MM.1S (cell line): ENCODE measurements around the gene ATP2C1.

Experiments
- DNase-seq: peaks from one replicate; pipeline ENCODE4 v3.0.0-alpha.2; 2015
- H2AFZ ChIP-seq: fragments of 300-600 bp; sonication (generic); 2 replicates; pipeline ENCODE4 v1.6.0; 2016; ENCODE audit warnings: antibody characterized with exemption, low read length
- H3F3A ChIP-seq: fragments of 300-600 bp; sonication (generic); 2 replicates; pipeline ENCODE4 v1.6.1; 2016; ENCODE audit warnings: mild to moderate bottlenecking, antibody characterized with exemption, low read length, moderate library complexity, mixed read lengths; ENCODE audit not compliant: insufficient read depth
- H3K27ac ChIP-seq: fragments of 300-600 bp; sonication (generic); 2 replicates; pipeline ENCODE4 v1.5.1; 2016; ENCODE audit warnings: mild to moderate bottlenecking, low read length
- H3K27me3 ChIP-seq: fragments of 300-600 bp; sonication (generic); replicated peaks from 2 replicates; pipeline ENCODE4 v1.6.0; 2016; ENCODE audit warnings: low read length; ENCODE audit not compliant: insufficient read depth
- H3K36me3 ChIP-seq: fragments of 300-600 bp; sonication (generic); replicated peaks from 2 replicates; pipeline ENCODE4 v1.6.1; 2016; ENCODE audit warnings: mild to moderate bottlenecking, low read length, mixed read lengths; ENCODE audit not compliant: insufficient read depth
- H3K4me1 ChIP-seq: fragments of 300-600 bp; sonication (generic); 2 replicates; pipeline ENCODE4 v1.6.1; 2016; ENCODE audit warnings: low read length, mixed read lengths
- H3K4me2 ChIP-seq: fragments of 300-600 bp; sonication (generic); 2 replicates; pipeline ENCODE4 v1.6.0; 2016; ENCODE audit warnings: low read depth, low read length
- H3K4me3 ChIP-seq: fragments of 300-600 bp; sonication (generic); 2 replicates; pipeline ENCODE4 v1.5.1; 2016; ENCODE audit warnings: low read length, mixed read lengths
- H3K79me2 ChIP-seq: fragments of 300-600 bp; sonication (generic); 2 replicates; pipeline ENCODE4 v1.6.1; 2016; ENCODE audit warnings: mixed run types, low read length, mixed read lengths
- H3K9ac ChIP-seq: fragments of 300-600 bp; sonication (generic); 2 replicates; pipeline ENCODE4 v1.6.1; 2016; ENCODE audit warnings: low read length, mixed read lengths
- H3K9me2 ChIP-seq: fragments of 300-600 bp; sonication (generic); replicated peaks from 2 replicates; pipeline ENCODE4 v1.6.1; 2016; ENCODE audit warnings: mild to moderate bottlenecking, low read length, mixed read lengths; ENCODE audit not compliant: insufficient read depth
- H3K9me3 ChIP-seq: fragments of 300-600 bp; sonication (generic); replicated peaks from 2 replicates; pipeline ENCODE4 v1.6.1; 2016; ENCODE audit warnings: mild to moderate bottlenecking, low read length, mixed read lengths; ENCODE audit not compliant: insufficient read depth
- H4K20me1 ChIP-seq: fragments of 300-600 bp; sonication (generic); 2 replicates; pipeline ENCODE4 v1.6.1; 2016; ENCODE audit warnings: mild to moderate bottlenecking, low read length, moderate library complexity, mixed read lengths; ENCODE audit not compliant: insufficient read depth
- EZH2 ChIP-seq: fragments of 300-600 bp; sonication (generic); optimal IDR thresholded peaks from 2 replicates; pipeline ENCODE3; 2017; ENCODE audit warnings: low read depth, mild to moderate bottlenecking, antibody characterized with exemption, low read length, mixed read lengths
- EZH2phosphoT487 ChIP-seq: fragments of 300-600 bp; sonication (generic); IDR thresholded peaks from 2 replicates; pipeline ENCODE4 v1.6.1; 2018; ENCODE audit warnings: antibody characterized with exemption, low read length
- TF ChIP-seq, protein P1 (sequence below): fragments of 300-600 bp; sonication (generic); IDR thresholded peaks from 2 replicates; pipeline ENCODE4 v1.5.1; 2016; ENCODE audit warnings: antibody characterized with exemption, low read length, mixed read lengths

ATP2C1 gene

GRCh38 chr3:130926504-130926903 is 32.6 kb downstream of the ATP2C1 start:
- Histone ChIP-seq H3K27ac (no peak overlapping the region), H3K4me3 (no peak overlapping the region), H3K27me3 (no peaks in the 10 kb centered on the region), H3K36me3 (0 out of 2 replicates have a peak, but pooled peaks cover 2% of the 10 kb centered on the region), H3K4me1 (no peaks in the 10 kb centered on the region), H3K9ac (no peak overlapping the region), H3K9me3 (no peaks in the 10 kb centered on the region), H3K4me2 (no peak overlapping the region), H4K20me1 (no peaks in the 10 kb centered on the region; the same call in 1 of the 2 replicates), H3K9me2 (no peaks in the 10 kb centered on the region), H3F3A (no peaks in the 10 kb centered on the region), H2AFZ (no peak overlapping the region), H3K79me2 (peaks cover 82% of the 10 kb centered on the region)
- no peak for DNase-seq
- no peak for TF ChIP-seq EZH2
- TF ChIP-seq EZH2phosphoT487: no peak
- TF ChIP-seq, protein P1, sequence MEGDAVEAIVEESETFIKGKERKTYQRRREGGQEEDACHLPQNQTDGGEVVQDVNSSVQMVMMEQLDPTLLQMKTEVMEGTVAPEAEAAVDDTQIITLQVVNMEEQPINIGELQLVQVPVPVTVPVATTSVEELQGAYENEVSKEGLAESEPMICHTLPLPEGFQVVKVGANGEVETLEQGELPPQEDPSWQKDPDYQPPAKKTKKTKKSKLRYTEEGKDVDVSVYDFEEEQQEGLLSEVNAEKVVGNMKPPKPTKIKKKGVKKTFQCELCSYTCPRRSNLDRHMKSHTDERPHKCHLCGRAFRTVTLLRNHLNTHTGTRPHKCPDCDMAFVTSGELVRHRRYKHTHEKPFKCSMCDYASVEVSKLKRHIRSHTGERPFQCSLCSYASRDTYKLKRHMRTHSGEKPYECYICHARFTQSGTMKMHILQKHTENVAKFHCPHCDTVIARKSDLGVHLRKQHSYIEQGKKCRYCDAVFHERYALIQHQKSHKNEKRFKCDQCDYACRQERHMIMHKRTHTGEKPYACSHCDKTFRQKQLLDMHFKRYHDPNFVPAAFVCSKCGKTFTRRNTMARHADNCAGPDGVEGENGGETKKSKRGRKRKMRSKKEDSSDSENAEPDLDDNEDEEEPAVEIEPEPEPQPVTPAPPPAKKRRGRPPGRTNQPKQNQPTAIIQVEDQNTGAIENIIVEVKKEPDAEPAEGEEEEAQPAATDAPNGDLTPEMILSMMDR: no peak

DNA sequence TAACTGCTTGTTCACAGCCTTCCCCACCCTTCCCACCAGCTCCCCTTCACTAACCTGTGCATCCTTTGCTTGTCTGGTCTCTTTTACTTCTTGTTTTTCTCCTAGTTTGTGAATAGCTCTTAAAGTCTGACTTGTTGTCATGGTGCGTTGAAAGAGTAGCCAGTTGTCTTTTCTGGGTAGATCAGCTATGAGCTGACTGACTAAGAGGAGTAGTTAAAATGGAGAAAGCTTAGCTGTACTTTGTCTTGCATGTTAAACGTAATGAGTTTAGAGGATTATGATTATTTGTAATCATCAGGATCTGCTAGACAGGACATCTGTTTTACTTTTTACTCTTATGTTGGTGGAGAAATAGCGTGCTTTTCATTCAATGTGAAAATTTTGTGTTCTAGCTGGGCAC is 35.9 kb downstream of the ATP2C1 start:
- no peak overlapping the region for H3K4me2 ChIP-seq
- H3K9ac ChIP-seq: no peak overlapping the region
- H3K9me2 ChIP-seq: no peaks in the 10 kb centered on the region
- H3K4me1 ChIP-seq: no peaks in the 10 kb centered on the region
- no peak for DNase-seq
- no peak for TF ChIP-seq EZH2phosphoT487
- no peak for TF ChIP-seq EZH2
- TF ChIP-seq, protein P1: no peak
- peaks cover 53% of the 10 kb centered on the region for H3K79me2 ChIP-seq
- H4K20me1 ChIP-seq: no peaks in the 10 kb centered on the region; the same call in 1 of the 2 replicates
- H3K36me3 ChIP-seq: 0 out of 2 replicates have a peak, but pooled peaks cover 2% of the 10 kb centered on the region
- no peak overlapping the region for H2AFZ ChIP-seq
- H3K4me3 ChIP-seq: no peak overlapping the region
- H3F3A ChIP-seq: no peaks in the 10 kb centered on the region
- H3K27me3 ChIP-seq: no peaks in the 10 kb centered on the region
- H3K27ac ChIP-seq: no peak overlapping the region
- no peaks in the 10 kb centered on the region for H3K9me3 ChIP-seq

DNA sequence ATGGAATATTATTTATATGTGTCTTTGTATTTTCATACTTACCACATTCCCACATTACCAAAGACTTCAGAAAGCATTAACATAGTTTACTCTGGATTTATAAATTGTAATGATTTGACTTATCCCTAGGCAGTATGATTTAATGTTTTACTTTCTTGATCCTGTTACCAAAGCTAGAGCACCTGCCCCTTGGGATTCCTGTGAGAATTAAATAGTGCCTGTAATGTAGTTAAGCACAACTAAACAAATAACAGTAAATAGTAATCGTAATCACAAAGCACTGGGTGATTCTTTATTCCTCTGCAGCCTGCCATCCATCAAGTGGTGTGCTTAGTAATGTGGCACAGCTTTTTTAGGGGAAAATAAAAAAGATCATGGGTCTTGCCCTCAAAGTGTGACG is 39.1 kb downstream of the ATP2C1 start:
- Histone ChIP-seq H2AFZ (no peak overlapping the region), H3F3A (no peaks in the 10 kb centered on the region), H3K4me2 (no peak overlapping the region), H3K4me3 (no peak overlapping the region), H3K79me2 (peaks cover 25% of the 10 kb centered on the region), H4K20me1 (no peaks in the 10 kb centered on the region; the same call in 1 of the 2 replicates), H3K9me3 (no peaks in the 10 kb centered on the region), H3K9ac (no peak overlapping the region), H3K9me2 (no peaks in the 10 kb centered on the region), H3K27ac (no peak overlapping the region), H3K27me3 (no peaks in the 10 kb centered on the region), H3K36me3 (0 out of 2 replicates have a peak, but pooled peaks cover 2% of the 10 kb centered on the region), H3K4me1 (no peaks in the 10 kb centered on the region)
- no peak for DNase-seq
- TF ChIP-seq EZH2 (no peak), EZH2phosphoT487 (no peak)
- TF ChIP-seq, protein P1: no peak
